ENCODE data around the gene XRCC4. TPM values are rescaled to one million over a fixed set of nuclear protein-coding genes. Genes with fewer than 3 reads are reported as not detected.

XRCC4 gene
- total RNA-seq, 1 donor from 2014 or later: 8.2 TPM

- Mint-ChIP-seq H3K4me1 (peaks cover 16% of the 10 kb centered on the region), H3K27ac (ENCODE audit: unreplicated experiment) (no peak overlapping the region)
Measured at GRCh38 chr5:83034528-83035207, 42.7 kb upstream of the XRCC4 start.

GRCh38 chr5:83035373-83036100 is 41.8 kb upstream of the XRCC4 start:
- Mint-ChIP-seq H3K9me3 (no peaks in the 10 kb centered on the region), H3K4me1 (peaks cover 16% of the 10 kb centered on the region), H3K36me3 (ENCODE audit: low read depth) (no peaks in the 10 kb centered on the region), H3K27ac (ENCODE audit: unreplicated experiment) (no peak overlapping the region), H3K4me3 (no peak overlapping the region), H3K27me3 (ENCODE audit: low read depth) (no peaks in the 10 kb centered on the region)
- DNase-seq (ENCODE audit: low read depth, low spot score): no peak
- TF ChIP-seq CTCF (conservative IDR thresholded peaks at IDR 0.05): no peak

More at GRCh38 chr5:83034528-83035207, 42.7 kb upstream of the XRCC4 start:
- Mint-ChIP-seq H3K27me3 (ENCODE audit: low read depth) (no peaks in the 10 kb centered on the region), H3K4me3 (no peak overlapping the region), H3K36me3 (ENCODE audit: low read depth) (no peaks in the 10 kb centered on the region), H3K9me3 (no peaks in the 10 kb centered on the region)
- DNase-seq (ENCODE audit: low read depth, low spot score): no peak
- TF ChIP-seq CTCF (conservative IDR thresholded peaks at IDR 0.05): no peak

- H3K9me3 Mint-ChIP-seq: no peaks in the 10 kb centered on the region
- DNase-seq (ENCODE audit: low read depth, low spot score): no peak
- no peak overlapping the region for H3K4me3 Mint-ChIP-seq
- H3K27ac Mint-ChIP-seq (ENCODE audit: unreplicated experiment): no peak overlapping the region
- TF ChIP-seq CTCF (conservative IDR thresholded peaks at IDR 0.05): no peak
- H3K27me3 Mint-ChIP-seq (ENCODE audit: low read depth): no peaks in the 10 kb centered on the region
- peaks cover 16% of the 10 kb centered on the region for H3K4me1 Mint-ChIP-seq
- no peaks in the 10 kb centered on the region for H3K36me3 Mint-ChIP-seq (ENCODE audit: low read depth)
Measured at GRCh38 chr5:83036991-83037575, 40.3 kb upstream of the XRCC4 start.

GRCh38 chr5:83038924-83039323 is 38.4 kb upstream of the XRCC4 start:
- peaks cover 20% of the 10 kb centered on the region for H3K4me1 Mint-ChIP-seq
- DNase-seq (ENCODE audit: low read depth, low spot score): no peak
- no peak for TF ChIP-seq CTCF (conservative IDR thresholded peaks at IDR 0.05)
- peaks cover 2% of the 10 kb centered on the region for H3K9me3 Mint-ChIP-seq
- H3K27ac Mint-ChIP-seq (ENCODE audit: unreplicated experiment): no peak overlapping the region
- H3K36me3 Mint-ChIP-seq (ENCODE audit: low read depth): no peaks in the 10 kb centered on the region
- H3K4me3 Mint-ChIP-seq: no peak overlapping the region
- no peaks in the 10 kb centered on the region for H3K27me3 Mint-ChIP-seq (ENCODE audit: low read depth)

- Mint-ChIP-seq H3K36me3 (ENCODE audit: low read depth) (no peaks in the 10 kb centered on the region), H3K4me3 (no peak overlapping the region), H3K4me1 (peaks cover 7% of the 10 kb centered on the region), H3K27me3 (ENCODE audit: low read depth) (no peaks in the 10 kb centered on the region), H3K27ac (ENCODE audit: unreplicated experiment) (no peak overlapping the region), H3K9me3 (peaks cover 2% of the 10 kb centered on the region)
- DNase-seq (ENCODE audit: low read depth, low spot score): no peak
- TF ChIP-seq CTCF (conservative IDR thresholded peaks at IDR 0.05): no peak
Measured at GRCh38 chr5:83042507-83042906, 34.8 kb upstream of the XRCC4 start.

Data from neural crest cell (in vitro differentiated cells).